Stimulated activated CD4-positive, alpha-beta T cell treated with anti-CD3 and anti-CD28 coated beads, Interleukin-2, amount 100 ng/mL, for 48 hours (primary cell): ENCODE data around the gene TBC1D16.
"Not testable (repeated sequence)": the region's sequence is repeated elsewhere in the genome, so short reads cannot be mapped to it uniquely, and the experiment has no call there.

Experiments
- DNase-seq, 2 donors: peaks; one replicate each; pipeline ENCODE4 v3.0.0-alpha.2; 2020

The TBC1D16 gene

GRCh38 chr17:80050706-80051105, 15.0 kb upstream of the TBC1D16 start:
- DNase-seq, result no peak

- DNase-seq, result no peak
Measured at GRCh38 chr17:80049986-80050385, 14.3 kb upstream of the TBC1D16 start.

- DNase-seq, result no peak
Measured at GRCh38 chr17:80047176-80047575, 11.5 kb upstream of the TBC1D16 start.

GRCh38 chr17:80046709-80047108, 11.0 kb upstream of the TBC1D16 start:
- DNase-seq, result not testable (repeated sequence)

- DNase-seq, result no peak
Measured at GRCh38 chr17:80045703-80046102, 10.0 kb upstream of the TBC1D16 start.

- no peak for DNase-seq
Measured at GRCh38 chr17:80043963-80044362, 8.3 kb upstream of the TBC1D16 start.

GRCh38 chr17:80036715-80037477, 1.2 kb upstream of the TBC1D16 start:
- peak in 1 of 2 donors; percentile 7 for DNase-seq

GRCh38 chr17:80035937-80036714, 454 bp upstream of the TBC1D16 start, which contains the start of gene CCDC40:
Gene CCDC40 (plus strand): TSS chr17:80036642. CDS start chr17:80036663, 21 bp downstream.
- peak; percentile 51 to 60 for DNase-seq

- peak; percentile 9 to 23 for DNase-seq
Measured at GRCh38 chr17:80034791-80035686, 633 bp downstream of the TBC1D16 start.

- DNase-seq, result no peak
Measured at GRCh38 chr17:80033840-80034239, 1.8 kb downstream of the TBC1D16 start.

GRCh38 chr17:80032614-80033171, 3.0 kb downstream of the TBC1D16 start:
- DNase-seq, result no peak

GRCh38 chr17:80031691-80032430, 3.8 kb downstream of the TBC1D16 start:
- DNase-seq, result no peak

- no peak for DNase-seq
Measured at GRCh38 chr17:80030730-80031410, 4.8 kb downstream of the TBC1D16 start.

GRCh38 chr17:80029258-80029974, 6.3 kb downstream of the TBC1D16 start:
- DNase-seq, result no peak

- no peak for DNase-seq
Measured at GRCh38 chr17:80028030-80028429, 7.6 kb downstream of the TBC1D16 start.

- no peak for DNase-seq
Measured at GRCh38 chr17:80027043-80027435, 8.6 kb downstream of the TBC1D16 start.

GRCh38 chr17:80026359-80027042, 9.2 kb downstream of the TBC1D16 start:
- DNase-seq, result no peak

GRCh38 chr17:80025796-80026195, 9.9 kb downstream of the TBC1D16 start:
- no peak for DNase-seq

GRCh38 chr17:80025140-80025539, 10.5 kb downstream of the TBC1D16 start:
- no peak for DNase-seq
